ENCODE results near the gene YJEFN3.

The YJEFN3 gene

DNA sequence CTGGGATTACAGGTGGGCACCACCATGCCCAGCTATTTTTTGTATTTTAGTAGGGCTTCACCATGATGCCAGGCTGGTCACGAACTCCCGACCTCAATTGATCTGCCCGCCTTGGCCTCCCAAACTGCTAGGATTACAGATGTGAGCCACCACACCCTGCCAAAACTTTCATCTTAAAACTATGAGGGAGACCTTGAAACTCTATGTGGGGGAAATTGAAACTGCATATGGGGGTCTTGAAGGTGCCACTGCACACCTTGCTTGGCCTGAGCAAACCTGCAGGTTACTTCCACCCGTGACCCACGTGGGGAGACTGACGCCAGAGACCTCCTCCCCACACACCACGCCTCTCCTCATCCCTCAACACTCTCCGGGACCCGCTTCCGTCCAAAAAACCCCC lies 25.0 kb downstream of the YJEFN3 start:
- Histone ChIP-seq H3K4me1 (ENCODE audit: control insufficient read depth in 1 of 2, insufficient read depth in 1 of 2, low read depth in 1 of 2, low read length in 1 of 2) (no peaks in the 10 kb centered on the region), H3K27ac (no peak overlapping the region)
- TF ChIP-seq, protein P1, sequence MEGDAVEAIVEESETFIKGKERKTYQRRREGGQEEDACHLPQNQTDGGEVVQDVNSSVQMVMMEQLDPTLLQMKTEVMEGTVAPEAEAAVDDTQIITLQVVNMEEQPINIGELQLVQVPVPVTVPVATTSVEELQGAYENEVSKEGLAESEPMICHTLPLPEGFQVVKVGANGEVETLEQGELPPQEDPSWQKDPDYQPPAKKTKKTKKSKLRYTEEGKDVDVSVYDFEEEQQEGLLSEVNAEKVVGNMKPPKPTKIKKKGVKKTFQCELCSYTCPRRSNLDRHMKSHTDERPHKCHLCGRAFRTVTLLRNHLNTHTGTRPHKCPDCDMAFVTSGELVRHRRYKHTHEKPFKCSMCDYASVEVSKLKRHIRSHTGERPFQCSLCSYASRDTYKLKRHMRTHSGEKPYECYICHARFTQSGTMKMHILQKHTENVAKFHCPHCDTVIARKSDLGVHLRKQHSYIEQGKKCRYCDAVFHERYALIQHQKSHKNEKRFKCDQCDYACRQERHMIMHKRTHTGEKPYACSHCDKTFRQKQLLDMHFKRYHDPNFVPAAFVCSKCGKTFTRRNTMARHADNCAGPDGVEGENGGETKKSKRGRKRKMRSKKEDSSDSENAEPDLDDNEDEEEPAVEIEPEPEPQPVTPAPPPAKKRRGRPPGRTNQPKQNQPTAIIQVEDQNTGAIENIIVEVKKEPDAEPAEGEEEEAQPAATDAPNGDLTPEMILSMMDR (IDR thresholded peaks at IDR 0.05), result no peak

DNA sequence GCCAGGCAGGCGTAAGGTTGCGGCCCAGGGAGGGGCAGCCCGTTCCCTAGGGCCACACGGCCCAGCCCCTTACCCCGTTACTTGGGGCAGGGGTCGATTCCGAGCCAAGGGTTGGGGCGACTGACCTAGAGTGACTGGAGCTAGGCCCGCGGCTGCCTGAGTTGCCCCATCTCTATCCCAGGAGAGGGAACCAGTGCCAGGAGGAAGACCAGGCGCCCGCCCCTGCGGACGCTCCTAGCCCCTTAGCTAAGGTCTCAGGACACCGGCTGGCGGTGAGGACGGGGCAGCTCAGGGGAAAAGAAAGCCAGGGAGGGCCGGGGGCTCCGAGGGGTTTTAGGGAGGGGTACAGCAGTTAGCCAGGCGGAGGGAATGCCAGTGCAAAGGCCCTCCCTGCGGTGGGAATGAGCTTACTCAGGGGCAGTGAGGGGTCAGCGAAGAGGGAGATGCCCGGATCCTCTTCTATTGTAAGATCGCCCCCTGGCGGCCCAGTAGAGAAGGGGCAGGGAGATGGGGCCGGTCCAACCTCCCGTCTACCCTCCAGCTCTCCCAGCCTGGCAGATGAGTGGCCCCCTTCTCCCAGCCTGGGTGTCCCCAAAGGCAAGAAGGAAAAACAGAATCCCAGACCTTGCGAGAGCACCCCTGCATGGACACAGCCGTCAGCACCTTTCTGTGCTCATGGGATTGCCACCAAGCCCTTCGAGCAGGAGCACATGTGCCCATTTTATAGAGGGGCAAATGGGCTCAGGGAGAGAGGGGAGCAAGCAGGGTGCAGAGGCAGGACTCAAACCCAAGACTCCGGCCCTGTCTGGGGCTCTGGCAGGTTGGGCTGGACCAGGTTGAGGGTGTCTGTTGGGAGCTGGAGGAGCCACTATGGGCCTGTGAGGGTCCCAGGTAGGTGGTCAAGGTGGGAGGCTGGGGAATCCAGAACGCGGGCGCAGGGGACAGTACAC lies 25.6 kb downstream of the YJEFN3 start:
- no peak overlapping the region for H3K27ac ChIP-seq
- no peaks in the 10 kb centered on the region for H3K9me3 ChIP-seq
- TF ChIP-seq, protein P1 (IDR thresholded peaks at IDR 0.05), result peak; percentile 88
- no peaks in the 10 kb centered on the region for H3K36me3 ChIP-seq
- H3K27me3 ChIP-seq, result no peaks in the 10 kb centered on the region
- no peaks in the 10 kb centered on the region for H3K4me1 ChIP-seq (ENCODE audit: control insufficient read depth in 1 of 2, insufficient read depth in 1 of 2, low read depth in 1 of 2, low read length in 1 of 2)
- H3K4me3 ChIP-seq (ENCODE audit: low read depth in 1 of 2, low read length in 1 of 2), result no peak overlapping the region

More for the DNA sequence above, 25.0 kb downstream of the YJEFN3 start:
- H3K36me3 ChIP-seq, result no peaks in the 10 kb centered on the region
- H3K9me3 ChIP-seq, result no peaks in the 10 kb centered on the region
- H3K4me3 ChIP-seq (ENCODE audit: low read depth in 1 of 2, low read length in 1 of 2), result no peak overlapping the region
- H3K27me3 ChIP-seq, result no peaks in the 10 kb centered on the region

DNA sequence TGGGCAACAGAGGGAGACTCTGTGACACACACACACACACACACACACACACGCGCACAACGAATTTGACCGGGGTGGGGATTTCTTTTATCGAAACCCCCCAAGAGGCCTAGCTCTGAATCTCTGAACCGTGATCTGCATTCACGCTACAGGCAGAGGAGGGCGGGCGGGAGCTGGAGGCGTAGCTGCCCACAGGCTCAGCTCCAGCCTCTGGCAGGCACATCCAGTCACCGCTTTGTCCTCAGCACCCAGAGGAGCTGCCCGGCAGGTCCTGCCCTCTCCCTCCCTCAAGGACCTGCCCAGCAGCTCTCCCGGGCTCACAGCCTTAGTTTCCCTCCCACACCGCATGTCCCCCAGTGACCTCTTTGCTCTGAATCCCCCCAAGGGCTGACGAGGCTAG lies 29.3 kb downstream of the YJEFN3 start:
- TF ChIP-seq, protein P1 (IDR thresholded peaks at IDR 0.05), result no peak
- Histone ChIP-seq H3K9me3 (no peaks in the 10 kb centered on the region), H3K27me3 (no peaks in the 10 kb centered on the region), H3K27ac (no peak overlapping the region), H3K36me3 (no peaks in the 10 kb centered on the region), H3K4me3 (ENCODE audit: low read depth in 1 of 2, low read length in 1 of 2) (no peak overlapping the region), H3K4me1 (ENCODE audit: control insufficient read depth in 1 of 2, insufficient read depth in 1 of 2, low read depth in 1 of 2, low read length in 1 of 2) (peaks cover 5 to 6% of the 10 kb centered on the region in 2 experiments)

DNA sequence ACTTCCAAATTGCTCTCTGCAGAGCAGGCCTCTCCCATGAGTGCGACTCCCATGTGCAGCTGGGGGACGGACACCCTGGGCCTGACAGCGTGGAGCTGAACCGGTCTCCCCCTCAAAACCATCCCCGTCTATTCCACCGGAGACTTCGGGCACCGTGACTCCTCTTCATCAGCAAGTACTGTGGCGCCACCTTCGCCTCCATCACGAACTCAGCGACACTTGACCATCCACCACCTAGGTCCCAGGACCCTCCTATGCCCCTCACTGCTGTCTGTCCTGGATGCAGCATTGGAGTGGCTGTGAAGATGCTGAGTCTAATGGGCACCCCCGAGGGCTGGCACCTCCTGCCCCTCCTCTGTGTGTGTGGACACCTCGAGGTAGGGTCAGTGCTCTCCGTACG lies 29.9 kb downstream of the YJEFN3 start:
- no peak overlapping the region for H3K4me3 ChIP-seq (ENCODE audit: low read depth in 1 of 2, low read length in 1 of 2)
- TF ChIP-seq, protein P1 (IDR thresholded peaks at IDR 0.05), result no peak

DNA sequence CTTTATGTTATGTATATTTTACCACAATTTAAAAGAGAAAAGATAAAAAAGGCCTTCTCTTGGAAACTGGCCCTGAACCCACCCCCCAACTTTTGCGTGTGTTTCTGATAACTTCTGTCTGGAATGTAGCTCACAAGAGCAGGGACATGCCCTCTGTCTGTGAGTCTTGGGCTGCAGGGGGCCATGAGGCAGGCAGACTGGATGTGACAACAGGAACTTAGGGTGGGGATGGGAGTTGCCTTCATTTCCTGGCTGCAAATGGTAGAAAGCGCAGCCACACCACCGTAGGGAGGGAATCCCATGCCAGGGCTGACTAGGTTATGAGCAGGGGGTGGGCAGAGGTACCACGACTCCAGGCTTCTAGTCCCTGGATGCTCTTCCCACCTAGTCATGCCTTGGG lies 31.2 kb downstream of the YJEFN3 start:
- no peaks in the 10 kb centered on the region for H3K27me3 ChIP-seq
- peaks cover 5 to 6% of the 10 kb centered on the region in 2 experiments for H3K4me1 ChIP-seq (ENCODE audit: control insufficient read depth in 1 of 2, insufficient read depth in 1 of 2, low read depth in 1 of 2, low read length in 1 of 2)
- no peaks in the 10 kb centered on the region for H3K36me3 ChIP-seq
- TF ChIP-seq, protein P1 (IDR thresholded peaks at IDR 0.05), result no peak
- H3K9me3 ChIP-seq, result no peaks in the 10 kb centered on the region
- H3K4me3 ChIP-seq (ENCODE audit: low read depth in 1 of 2, low read length in 1 of 2), result no peak overlapping the region
- no peak overlapping the region for H3K27ac ChIP-seq

More for the DNA sequence above, 29.9 kb downstream of the YJEFN3 start:
- H3K4me1 ChIP-seq (ENCODE audit: control insufficient read depth in 1 of 2, insufficient read depth in 1 of 2, low read depth in 1 of 2, low read length in 1 of 2), result peaks cover 5 to 6% of the 10 kb centered on the region in 2 experiments
- H3K36me3 ChIP-seq, result no peaks in the 10 kb centered on the region
- H3K9me3 ChIP-seq, result no peaks in the 10 kb centered on the region
- H3K27ac ChIP-seq, result no peak overlapping the region
- H3K27me3 ChIP-seq, result no peaks in the 10 kb centered on the region

All from neutrophil (primary cell).